ENCODE results near the gene KCNJ10.

DNA sequence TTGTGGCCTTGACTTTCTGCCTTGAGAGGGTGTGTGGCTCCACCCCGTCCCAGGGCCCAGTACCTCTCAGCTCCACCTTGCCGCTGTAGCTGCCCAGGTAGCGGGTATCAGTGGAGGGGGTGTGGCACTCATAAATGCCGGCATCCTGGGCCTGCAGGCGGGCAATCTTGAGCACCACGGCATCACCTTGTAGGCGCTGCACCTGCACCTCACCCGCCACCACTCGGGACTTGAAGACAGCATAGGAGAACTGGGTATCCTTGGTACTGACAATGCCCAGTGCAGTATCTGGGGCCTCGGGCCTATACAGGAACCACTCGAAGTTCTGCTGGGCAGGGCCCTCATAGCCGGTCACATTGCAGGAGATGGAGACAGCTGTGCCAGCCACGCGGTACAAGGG is 24.8 kb upstream of the KCNJ10 start:
- TF ChIP-seq, protein P1, sequence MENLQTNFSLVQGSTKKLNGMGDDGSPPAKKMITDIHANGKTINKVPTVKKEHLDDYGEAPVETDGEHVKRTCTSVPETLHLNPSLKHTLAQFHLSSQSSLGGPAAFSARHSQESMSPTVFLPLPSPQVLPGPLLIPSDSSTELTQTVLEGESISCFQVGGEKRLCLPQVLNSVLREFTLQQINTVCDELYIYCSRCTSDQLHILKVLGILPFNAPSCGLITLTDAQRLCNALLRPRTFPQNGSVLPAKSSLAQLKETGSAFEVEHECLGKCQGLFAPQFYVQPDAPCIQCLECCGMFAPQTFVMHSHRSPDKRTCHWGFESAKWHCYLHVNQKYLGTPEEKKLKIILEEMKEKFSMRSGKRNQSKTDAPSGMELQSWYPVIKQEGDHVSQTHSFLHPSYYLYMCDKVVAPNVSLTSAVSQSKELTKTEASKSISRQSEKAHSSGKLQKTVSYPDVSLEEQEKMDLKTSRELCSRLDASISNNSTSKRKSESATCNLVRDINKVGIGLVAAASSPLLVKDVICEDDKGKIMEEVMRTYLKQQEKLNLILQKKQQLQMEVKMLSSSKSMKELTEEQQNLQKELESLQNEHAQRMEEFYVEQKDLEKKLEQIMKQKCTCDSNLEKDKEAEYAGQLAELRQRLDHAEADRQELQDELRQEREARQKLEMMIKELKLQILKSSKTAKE (CRISPR knock-in tag; IDR thresholded peaks at IDR 0.05; ENCODE audit: borderline replicate concordance): no peak
- TF ChIP-seq, protein P2, sequence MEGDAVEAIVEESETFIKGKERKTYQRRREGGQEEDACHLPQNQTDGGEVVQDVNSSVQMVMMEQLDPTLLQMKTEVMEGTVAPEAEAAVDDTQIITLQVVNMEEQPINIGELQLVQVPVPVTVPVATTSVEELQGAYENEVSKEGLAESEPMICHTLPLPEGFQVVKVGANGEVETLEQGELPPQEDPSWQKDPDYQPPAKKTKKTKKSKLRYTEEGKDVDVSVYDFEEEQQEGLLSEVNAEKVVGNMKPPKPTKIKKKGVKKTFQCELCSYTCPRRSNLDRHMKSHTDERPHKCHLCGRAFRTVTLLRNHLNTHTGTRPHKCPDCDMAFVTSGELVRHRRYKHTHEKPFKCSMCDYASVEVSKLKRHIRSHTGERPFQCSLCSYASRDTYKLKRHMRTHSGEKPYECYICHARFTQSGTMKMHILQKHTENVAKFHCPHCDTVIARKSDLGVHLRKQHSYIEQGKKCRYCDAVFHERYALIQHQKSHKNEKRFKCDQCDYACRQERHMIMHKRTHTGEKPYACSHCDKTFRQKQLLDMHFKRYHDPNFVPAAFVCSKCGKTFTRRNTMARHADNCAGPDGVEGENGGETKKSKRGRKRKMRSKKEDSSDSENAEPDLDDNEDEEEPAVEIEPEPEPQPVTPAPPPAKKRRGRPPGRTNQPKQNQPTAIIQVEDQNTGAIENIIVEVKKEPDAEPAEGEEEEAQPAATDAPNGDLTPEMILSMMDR (CRISPR knock-in tag; IDR thresholded peaks at IDR 0.05): no peak

All from HepG2 (cell line).